Keratinocyte (primary cell): ENCODE results near the gene COL3A1. TPM values are rescaled to one million over a fixed set of nuclear protein-coding genes. Genes with fewer than 3 reads are reported as not detected.

ENCODE experiments used
- DNase-seq: peaks from one replicate; pipeline ENCODE4 v3.0.0-alpha.2; 2011; ENCODE audit warnings: low read depth, missing footprints, low spot score
- FAIRE-seq: peaks from 2 replicates; lab custom pipeline; 2011; peaks lifted over from hg19 to GRCh38; lab: Jason Lieb, UNC
- H2AFZ ChIP-seq: 2 replicates; pipeline ENCODE4 v1.6.0; 2012; ENCODE audit warnings: low read length, control low read depth, inconsistent platforms; ENCODE audit not compliant: control insufficient read depth
- H3K27ac ChIP-seq: 2 replicates; pipeline ENCODE4 v1.5.1; 2011; ENCODE audit warnings: low read length; ENCODE audit not compliant: control insufficient read depth, insufficient read depth
- H3K27me3 ChIP-seq: 3 replicates; pipeline ENCODE4 v1.6.0; 2011; ENCODE audit warnings: low read length; ENCODE audit not compliant: control insufficient read depth, insufficient read depth; ENCODE audit errors: extremely low read depth
- H3K36me3 ChIP-seq, 2 experiments: 2 replicates in 1 of 2; 3 replicates in 1 of 2; pipeline ENCODE4 v1.5.1; 2011; ENCODE audit warnings: low read length in 2 of 2, mild to moderate bottlenecking in 1 of 2; ENCODE audit not compliant: control insufficient read depth in 2 of 2, insufficient read depth in 2 of 2; ENCODE audit errors: extremely low read depth in 1 of 2
- H3K4me1 ChIP-seq: 3 replicates; pipeline ENCODE4 v1.5.1; 2011; ENCODE audit warnings: low read length; ENCODE audit not compliant: control insufficient read depth, insufficient read depth; ENCODE audit errors: extremely low read depth
- H3K4me2 ChIP-seq: 3 replicates; pipeline ENCODE4 v1.6.0; 2011; ENCODE audit warnings: low read depth, low read length; ENCODE audit not compliant: control insufficient read depth, insufficient read depth; ENCODE audit errors: extremely low read depth
- H3K4me3 ChIP-seq, 3 experiments: fragments of 200-600 bp in 1 of 3; sonication (generic) in 1 of 3; 2 replicates in 2 of 3; 3 replicates in 1 of 3; pipeline ENCODE4 v1.5.1; 2011 to 2016; ENCODE audit warnings: low read length in 3 of 3, mild to moderate bottlenecking in 3 of 3, control low read depth in 2 of 3, inconsistent platforms in 1 of 3, low read depth in 1 of 3, mixed read lengths in 1 of 3, mixed run types in 1 of 3, moderate library complexity in 1 of 3; ENCODE audit not compliant: control insufficient read depth in 2 of 3, insufficient read depth in 2 of 3; ENCODE audit errors: extremely low read depth in 1 of 3
- H3K79me2 ChIP-seq: 2 replicates; pipeline ENCODE4 v1.6.0; 2012; ENCODE audit warnings: low read length; ENCODE audit not compliant: control insufficient read depth, insufficient read depth
- H3K9ac ChIP-seq: 3 replicates; pipeline ENCODE4 v1.6.0; 2011; ENCODE audit warnings: low read length; ENCODE audit not compliant: control insufficient read depth, insufficient read depth; ENCODE audit errors: extremely low read depth
- H3K9me1 ChIP-seq: 3 replicates; pipeline ENCODE4 v1.6.0; 2011; ENCODE audit warnings: low read length; ENCODE audit not compliant: control insufficient read depth, insufficient read depth; ENCODE audit errors: extremely low read depth
- H3K9me3 ChIP-seq: 2 replicates; pipeline ENCODE4 v1.5.1; 2012; ENCODE audit warnings: low read depth, low read length; ENCODE audit not compliant: control insufficient read depth
- H4K20me1 ChIP-seq: 3 replicates; pipeline ENCODE4 v1.6.0; 2011; ENCODE audit warnings: low read length; ENCODE audit not compliant: control insufficient read depth, insufficient read depth; ENCODE audit errors: extremely low read depth
- EZH2 ChIP-seq: IDR thresholded peaks from one replicate; pipeline ENCODE4 v1.6.1; 2012; ENCODE audit warnings: inconsistent platforms, mild to moderate bottlenecking, low read length, moderate library complexity
- dilution Hi-C: fragments of 300-500 bp; cut with MboI; formaldehyde crosslinking; loops from one replicate; pipeline ENCODE4 v1.7.0; 2020; ENCODE audit warnings: low sequenced_read_pairs; ENCODE audit not compliant: extremely low pct_ligation_motif_present
- polyA minus RNA-seq, 3 experiments: library from RNA; depleted of rRNA, polyadenylated mRNA; stranded (reverse); fragments of >200 nt; gene quantifications; 1 replicate in 1 of 3; 2 replicates in 1 of 3; 3 replicates in 1 of 3; pipeline ENCODE4 v1.2.3, GENCODE V29; 2011
- polyA plus RNA-seq, 5 experiments: library from polyadenylated mRNA; depleted of rRNA in 3 of 5; stranded (reverse) in 3 of 5; stranded (forward) in 1 of 5; unstranded in 1 of 5; fragments of >200 nt; gene quantifications; 1 replicate in 1 of 5; 2 replicates in 3 of 5; 3 replicates in 1 of 5; pipeline versions ENCODE4 v1.2.1 to v1.2.3, GENCODE V29; 2011 to 2012; ENCODE audit warnings: missing spikeins in 2 of 5, low read depth in 1 of 5, low replicate concordance in 1 of 5
- TF ChIP-seq, protein P1 (sequence below), 3 experiments: IDR thresholded peaks in 1 of 3; conservative IDR thresholded peaks in 1 of 3; optimal IDR thresholded peaks in 1 of 3; 2 replicates in 2 of 3; 3 replicates in 1 of 3; pipeline versions ENCODE3 to v1.5.1; 2011; ENCODE audit warnings: low read length in 3 of 3, mild to moderate bottlenecking in 3 of 3, moderate library complexity in 2 of 3, control low read depth in 1 of 3, inconsistent platforms in 1 of 3; ENCODE audit not compliant: insufficient read depth in 2 of 3; ENCODE audit errors: extremely low read depth in 1 of 3

COL3A1 gene
- 0.01 to 0.03 TPM (median 0.03 TPM) in 3 replicates for polyA plus RNA-seq
- not detected for polyA plus RNA-seq (2011; ENCODE audit: low read depth)
- polyA plus RNA-seq (2011; cell fraction: cytosol; rRNA removed) = 0.03 TPM in 1 of 2 replicates, not detected in the other
- polyA plus RNA-seq (2011; cell fraction: nucleus; rRNA removed) = 0.09 and 0.13 TPM in 2 replicates
- polyA plus RNA-seq (2012; ENCODE audit: low replicate concordance) = 0.08 TPM in 1 of 2 replicates, not detected in the other
- polyA minus RNA-seq = 0.82 TPM in 1 of 3 replicates, not detected in the others
- polyA minus RNA-seq (2011; cell fraction: cytosol; rRNA and poly(A)+ RNA removed) = not detected
- polyA minus RNA-seq (2011; cell fraction: nucleus; rRNA and poly(A)+ RNA removed) = not detected in 2 replicates

GRCh38 chr2:188974164-188974563 lies at the start of gene COL3A1:
TSS of gene COL3A1 (plus strand) at chr2:188974373. CDS start at chr2:188974490, 117 bp downstream.
- Histone ChIP-seq H3K36me3 (no peaks in the 10 kb centered on the region), H3K9me1 (no peaks in the 10 kb centered on the region), H3K4me3 (no peak within 1 kb of the TSS), H3K9ac (no peak within 1 kb of the TSS), H4K20me1 (no peaks in the 10 kb centered on the region), H3K27me3 (no peaks in the 10 kb centered on the region), H2AFZ (peak within 1 kb of the TSS; percentile 78), H3K9me3 (no peaks in the 10 kb centered on the region), H3K4me1 (no peaks in the 10 kb centered on the region), H3K79me2 (no peaks in the 10 kb centered on the region), H3K27ac (no peak within 1 kb of the TSS), H3K4me2 (peak within 1 kb of the TSS; percentile 23)
- no peak for DNase-seq
- no peak for TF ChIP-seq EZH2
- TF ChIP-seq, protein P1, sequence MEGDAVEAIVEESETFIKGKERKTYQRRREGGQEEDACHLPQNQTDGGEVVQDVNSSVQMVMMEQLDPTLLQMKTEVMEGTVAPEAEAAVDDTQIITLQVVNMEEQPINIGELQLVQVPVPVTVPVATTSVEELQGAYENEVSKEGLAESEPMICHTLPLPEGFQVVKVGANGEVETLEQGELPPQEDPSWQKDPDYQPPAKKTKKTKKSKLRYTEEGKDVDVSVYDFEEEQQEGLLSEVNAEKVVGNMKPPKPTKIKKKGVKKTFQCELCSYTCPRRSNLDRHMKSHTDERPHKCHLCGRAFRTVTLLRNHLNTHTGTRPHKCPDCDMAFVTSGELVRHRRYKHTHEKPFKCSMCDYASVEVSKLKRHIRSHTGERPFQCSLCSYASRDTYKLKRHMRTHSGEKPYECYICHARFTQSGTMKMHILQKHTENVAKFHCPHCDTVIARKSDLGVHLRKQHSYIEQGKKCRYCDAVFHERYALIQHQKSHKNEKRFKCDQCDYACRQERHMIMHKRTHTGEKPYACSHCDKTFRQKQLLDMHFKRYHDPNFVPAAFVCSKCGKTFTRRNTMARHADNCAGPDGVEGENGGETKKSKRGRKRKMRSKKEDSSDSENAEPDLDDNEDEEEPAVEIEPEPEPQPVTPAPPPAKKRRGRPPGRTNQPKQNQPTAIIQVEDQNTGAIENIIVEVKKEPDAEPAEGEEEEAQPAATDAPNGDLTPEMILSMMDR (optimal IDR thresholded peaks at IDR 0.05 in 1 of 3, IDR thresholded peaks at IDR 0.05 in 1 of 3, conservative IDR thresholded peaks at IDR 0.05 in 1 of 3; ENCODE audit: extremely low read depth in 1 of 3, insufficient read depth in 2 of 3, low read length in 3 of 3) = no peak
- dilution Hi-C loops = no loop called here
- FAIRE-seq = no peak

DNA sequence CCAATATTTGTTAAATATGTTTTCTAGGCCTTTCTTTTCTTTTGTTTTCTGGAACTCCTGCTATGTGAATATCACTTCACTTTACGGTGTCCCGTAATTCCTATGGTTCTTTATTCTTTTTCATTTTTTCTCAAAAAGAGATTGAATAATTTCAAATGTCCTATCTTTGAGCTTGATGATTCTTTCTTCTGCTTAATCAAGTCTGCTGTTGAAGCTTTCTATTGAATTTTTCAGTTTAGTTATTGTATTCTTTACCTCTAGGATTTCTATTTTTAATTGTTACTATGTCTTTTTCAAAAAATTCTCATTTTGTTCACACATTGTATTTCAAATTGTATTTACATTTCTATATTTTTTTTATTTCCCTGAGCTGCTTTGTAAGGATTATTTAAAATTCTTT lies 45.5 kb upstream of the COL3A1 start:
- Histone ChIP-seq H4K20me1 (no peaks in the 10 kb centered on the region), H3K4me3 (no peak overlapping the region), H3K9ac (no peak overlapping the region), H3K79me2 (no peaks in the 10 kb centered on the region), H3K9me3 (peaks cover 4% of the 10 kb centered on the region), H3K4me1 (no peaks in the 10 kb centered on the region), H3K36me3 (no peaks in the 10 kb centered on the region), H3K27ac (no peak overlapping the region), H3K27me3 (no peaks in the 10 kb centered on the region), H3K4me2 (no peak overlapping the region), H3K9me1 (no peaks in the 10 kb centered on the region), H2AFZ (no peak overlapping the region)
- TF ChIP-seq EZH2 = no peak
- TF ChIP-seq, protein P1 (optimal IDR thresholded peaks at IDR 0.05 in 1 of 3, IDR thresholded peaks at IDR 0.05 in 1 of 3, conservative IDR thresholded peaks at IDR 0.05 in 1 of 3; ENCODE audit: extremely low read depth in 1 of 3, insufficient read depth in 2 of 3, low read length in 3 of 3) = no peak
- dilution Hi-C loops = no loop called here
- DNase-seq (no peak), FAIRE-seq (no peak)
